HUES64 (cell line): ENCODE measurements around the gene SGPP1.
"Not testable (repeated sequence)": the region's sequence is repeated elsewhere in the genome, so short reads cannot be mapped to it uniquely, and the experiment has no call there.

ENCODE experiments used
- H3K27ac ChIP-seq: 2 replicates; pipeline ENCODE4 v1.7.0; 2013; ENCODE audit warnings: low read depth, low read length, inconsistent platforms
- H3K27me3 ChIP-seq: 2 replicates; pipeline ENCODE4 v1.6.1; 2013; ENCODE audit warnings: mild to moderate bottlenecking, low read length; ENCODE audit not compliant: insufficient read depth
- H3K36me3 ChIP-seq: 2 replicates; pipeline ENCODE4 v1.6.1; 2013; ENCODE audit warnings: mild to moderate bottlenecking, low read length; ENCODE audit not compliant: insufficient read depth
- H3K4me1 ChIP-seq: 2 replicates; pipeline ENCODE4 v1.6.1; 2013; ENCODE audit warnings: mild to moderate bottlenecking, low read length, moderate library complexity; ENCODE audit not compliant: insufficient read depth
- H3K4me3 ChIP-seq: 2 replicates; pipeline ENCODE4 v1.5.1; 2013; ENCODE audit warnings: mild to moderate bottlenecking, low read length, moderate library complexity
- H3K9ac ChIP-seq: 2 replicates; pipeline ENCODE4 v1.6.1; 2013; ENCODE audit warnings: mild to moderate bottlenecking, low read depth, low read length
- H3K9me3 ChIP-seq: 2 replicates; pipeline ENCODE4 v1.6.1; 2013; ENCODE audit warnings: low read depth, low read length; ENCODE audit not compliant: insufficient read depth
- WGBS: fragments of 150-250, 120-280 bp; methylation state at CpG from one replicate; pipeline ENCODE4 v1.1.7; 2013; ENCODE audit warnings: missing lambda C conversion rate; 5-methylcytosine and 5-hydroxymethylcytosine counted together

The SGPP1 gene

GRCh38 chr14:63757211-63757610 is 29.3 kb upstream of the SGPP1 start:
- no peaks in the 10 kb centered on the region for H3K36me3 ChIP-seq
- H3K27me3 ChIP-seq, result no peaks in the 10 kb centered on the region
- no peak overlapping the region for H3K9ac ChIP-seq
- H3K4me3 ChIP-seq, result no peak overlapping the region
- no peak overlapping the region for H3K27ac ChIP-seq
- H3K4me1 ChIP-seq, result no peaks in the 10 kb centered on the region
- H3K9me3 ChIP-seq, result no peaks in the 10 kb centered on the region

- no peak overlapping the region for H3K4me3 ChIP-seq
- no peak overlapping the region for H3K27ac ChIP-seq
Measured at GRCh38 chr14:63752449-63753169, 24.7 kb upstream of the SGPP1 start.

GRCh38 chr14:63751076-63751475 is 23.2 kb upstream of the SGPP1 start:
- H3K9me3 ChIP-seq, H3K27ac ChIP-seq, H3K27me3 ChIP-seq, H3K4me1 ChIP-seq, H3K9ac ChIP-seq, H3K4me3 ChIP-seq, H3K36me3 ChIP-seq: not testable (repeated sequence)
- 96% methylated on average over 31 of the region's 39 CpGs for WGBS

More at GRCh38 chr14:63752449-63753169, 24.7 kb upstream of the SGPP1 start:
- no peaks in the 10 kb centered on the region for H3K4me1 ChIP-seq
- WGBS, result 93% methylated on average over 5 of the region's 6 CpGs
- no peak overlapping the region for H3K9ac ChIP-seq
- no peaks in the 10 kb centered on the region for H3K9me3 ChIP-seq
- no peaks in the 10 kb centered on the region for H3K36me3 ChIP-seq
- no peaks in the 10 kb centered on the region for H3K27me3 ChIP-seq

GRCh38 chr14:63747846-63748245 is 20.0 kb upstream of the SGPP1 start:
- H3K4me1 ChIP-seq, result no peaks in the 10 kb centered on the region

GRCh38 chr14:63745858-63746425 is 18.1 kb upstream of the SGPP1 start:
- Histone ChIP-seq H3K27me3 (no peaks in the 10 kb centered on the region), H3K4me3 (no peak overlapping the region), H3K36me3 (no peaks in the 10 kb centered on the region), H3K9me3 (no peaks in the 10 kb centered on the region), H3K27ac (no peak overlapping the region), H3K9ac (no peak overlapping the region), H3K4me1 (no peaks in the 10 kb centered on the region)
- 74% methylated on average over 4 of the region's 4 CpGs for WGBS

More at GRCh38 chr14:63747846-63748245, 20.0 kb upstream of the SGPP1 start:
- no peak overlapping the region for H3K27ac ChIP-seq
- H3K36me3 ChIP-seq, result no peaks in the 10 kb centered on the region
- no peaks in the 10 kb centered on the region for H3K9me3 ChIP-seq
- no peak overlapping the region for H3K9ac ChIP-seq
- 87% methylated on average over 3 of the region's 3 CpGs for WGBS
- no peak overlapping the region for H3K4me3 ChIP-seq
- no peaks in the 10 kb centered on the region for H3K27me3 ChIP-seq

- H3K36me3 ChIP-seq, result no peaks in the 10 kb centered on the region
- no peak overlapping the region for H3K27ac ChIP-seq
- no peaks in the 10 kb centered on the region for H3K9me3 ChIP-seq
- WGBS, result 88% methylated on average over 3 of the region's 3 CpGs
- no peaks in the 10 kb centered on the region for H3K27me3 ChIP-seq
- H3K4me3 ChIP-seq, result no peak overlapping the region
- H3K4me1 ChIP-seq, result no peaks in the 10 kb centered on the region
- H3K9ac ChIP-seq, result no peak overlapping the region
Measured at GRCh38 chr14:63745272-63745671, 17.4 kb upstream of the SGPP1 start.

- H3K4me3 ChIP-seq, result no peak overlapping the region
- no peak overlapping the region for H3K27ac ChIP-seq
- H3K9me3 ChIP-seq, result no peaks in the 10 kb centered on the region
- WGBS, result 90% methylated on average over 1 of the region's 1 CpG
- no peak overlapping the region for H3K9ac ChIP-seq
- no peaks in the 10 kb centered on the region for H3K36me3 ChIP-seq
- no peaks in the 10 kb centered on the region for H3K27me3 ChIP-seq
- H3K4me1 ChIP-seq, result no peaks in the 10 kb centered on the region
Measured at GRCh38 chr14:63737582-63738006, 9.7 kb upstream of the SGPP1 start.

- Histone ChIP-seq H3K4me3 (no peak overlapping the region), H3K4me1 (no peaks in the 10 kb centered on the region), H3K27ac (no peak overlapping the region), H3K9me3 (no peaks in the 10 kb centered on the region), H3K36me3 (no peaks in the 10 kb centered on the region), H3K27me3 (no peaks in the 10 kb centered on the region), H3K9ac (no peak overlapping the region)
- WGBS, result 93% methylated on average over 5 of the region's 5 CpGs
Measured at GRCh38 chr14:63735720-63736119, 7.9 kb upstream of the SGPP1 start.

GRCh38 chr14:63730659-63731058 is 2.8 kb upstream of the SGPP1 start:
- Histone ChIP-seq H3K9me3 (no peaks in the 10 kb centered on the region), H3K9ac (no peak overlapping the region), H3K4me1 (peaks cover 11% of the 10 kb centered on the region; the same call in 1 of the 2 replicates), H3K27ac (no peak overlapping the region), H3K4me3 (no peak overlapping the region), H3K27me3 (peaks cover 32% of the 10 kb centered on the region), H3K36me3 (no peaks in the 10 kb centered on the region)
- 84% methylated on average over 3 of the region's 3 CpGs for WGBS

GRCh38 chr14:63727231-63727735 is 582 bp downstream of the SGPP1 start:
- Histone ChIP-seq H3K4me1 (peaks cover 11% of the 10 kb centered on the region; the same call in 1 of the 2 replicates), H3K36me3 (no peaks in the 10 kb centered on the region), H3K9me3 (no peaks in the 10 kb centered on the region), H3K4me3 (peak overlapping the region; percentile 72), H3K27me3 (peaks cover 36% of the 10 kb centered on the region), H3K27ac (no peak overlapping the region), H3K9ac (peak overlapping the region; percentile 71)
- WGBS, result under 1% methylated on average over 45 of the region's 45 CpGs

- 37% methylated on average over 5 of the region's 5 CpGs for WGBS
- peak overlapping the region; percentile 72 for H3K4me3 ChIP-seq
- peak overlapping the region; percentile 71; the same call in 1 of the 2 replicates for H3K9ac ChIP-seq
- no peaks in the 10 kb centered on the region for H3K9me3 ChIP-seq
- H3K36me3 ChIP-seq, result no peaks in the 10 kb centered on the region
- no peak overlapping the region for H3K27ac ChIP-seq
- H3K4me1 ChIP-seq, result peaks cover 11% of the 10 kb centered on the region; the same call in 1 of the 2 replicates
- peaks cover 36% of the 10 kb centered on the region for H3K27me3 ChIP-seq
Measured at GRCh38 chr14:63726499-63726898, 1.4 kb downstream of the SGPP1 start.
